ENCODE measurements around the gene SMAD6.
"Not testable (repeated sequence)": the region's sequence is repeated elsewhere in the genome, so short reads cannot be mapped to it uniquely, and the experiment has no call there.

The SMAD6 gene

GRCh38 chr15:66827039-66827697 is 125.1 kb downstream of the SMAD6 start:
- no peaks in the 10 kb centered on the region for H3K36me3 ChIP-seq (ENCODE audit: control insufficient read depth, low read length)
- TF ChIP-seq CTCF (IDR thresholded peaks at IDR 0.05; ENCODE audit: low read depth, low read length, poor library complexity, severe bottlenecking) (no peak), EZH2phosphoT487 (IDR thresholded peaks at IDR 0.05; ENCODE audit: borderline replicate concordance, low read length) (no peak)
- no peak overlapping the region for H3K27ac ChIP-seq (ENCODE audit: low read depth, low read length)
- H3F3A ChIP-seq (ENCODE audit: control insufficient read depth, insufficient read depth), result no peaks in the 10 kb centered on the region
- no peaks in the 10 kb centered on the region for H4K20me1 ChIP-seq (ENCODE audit: control insufficient read depth, insufficient read depth, low read depth, low read length)
- 0 out of 2 replicates have a peak, but pooled peaks cover 2% of the 10 kb centered on the region for H3K27me3 ChIP-seq (ENCODE audit: control insufficient read depth, low read length)
- H3K79me2 ChIP-seq (ENCODE audit: control insufficient read depth, low read length), result no peaks in the 10 kb centered on the region
- H3K9me2 ChIP-seq (replicated peaks; ENCODE audit: control insufficient read depth, low read length), result no peaks in the 10 kb centered on the region
- H3K4me1 ChIP-seq (ENCODE audit: control insufficient read depth, low read length), result peaks cover 4% of the 10 kb centered on the region
- no peak overlapping the region for H3K4me3 ChIP-seq (ENCODE audit: low read length)
- H3K9me3 ChIP-seq (ENCODE audit: control insufficient read depth, insufficient read depth, low read length), result no peaks in the 10 kb centered on the region
- no peak overlapping the region for H3K4me2 ChIP-seq (ENCODE audit: low read length)

- Histone ChIP-seq H3K9me2 (replicated peaks; ENCODE audit: control insufficient read depth, low read length) (no peaks in the 10 kb centered on the region), H3K36me3 (ENCODE audit: control insufficient read depth, low read length) (no peaks in the 10 kb centered on the region), H3K9me3 (ENCODE audit: control insufficient read depth, insufficient read depth, low read length) (no peaks in the 10 kb centered on the region), H3K27ac (ENCODE audit: low read depth, low read length) (no peak overlapping the region), H3K4me1 (ENCODE audit: control insufficient read depth, low read length) (peaks cover 9% of the 10 kb centered on the region), H3K27me3 (ENCODE audit: control insufficient read depth, low read length) (0 out of 2 replicates have a peak, but pooled peaks cover 2% of the 10 kb centered on the region), H3K4me2 (ENCODE audit: low read length) (no peak overlapping the region), H3K4me3 (ENCODE audit: low read length) (no peak overlapping the region), H4K20me1 (ENCODE audit: control insufficient read depth, insufficient read depth, low read depth, low read length) (no peaks in the 10 kb centered on the region), H3F3A (ENCODE audit: control insufficient read depth, insufficient read depth) (no peaks in the 10 kb centered on the region), H3K79me2 (ENCODE audit: control insufficient read depth, low read length) (no peaks in the 10 kb centered on the region)
- TF ChIP-seq EZH2phosphoT487 (IDR thresholded peaks at IDR 0.05; ENCODE audit: borderline replicate concordance, low read length) (no peak), CTCF (IDR thresholded peaks at IDR 0.05; ENCODE audit: low read depth, low read length, poor library complexity, severe bottlenecking) (no peak)
Measured at GRCh38 chr15:66827698-66828055, 125.6 kb downstream of the SMAD6 start.

- not testable (repeated sequence) for H3K79me2 ChIP-seq (ENCODE audit: control insufficient read depth, low read length); H3K36me3 ChIP-seq (ENCODE audit: control insufficient read depth, low read length); H3K27me3 ChIP-seq (ENCODE audit: control insufficient read depth, low read length); H3K4me2 ChIP-seq (ENCODE audit: low read length); H4K20me1 ChIP-seq (ENCODE audit: control insufficient read depth, insufficient read depth, low read depth, low read length); H3K27ac ChIP-seq (ENCODE audit: low read depth, low read length); H3K9me3 ChIP-seq (ENCODE audit: control insufficient read depth, insufficient read depth, low read length); H3K4me3 ChIP-seq (ENCODE audit: low read length); H3K9me2 ChIP-seq (replicated peaks; ENCODE audit: control insufficient read depth, low read length); H3F3A ChIP-seq (ENCODE audit: control insufficient read depth, insufficient read depth)
- H3K4me1 ChIP-seq (ENCODE audit: control insufficient read depth, low read length), result peaks cover 22% of the 10 kb centered on the region
Measured at GRCh38 chr15:66828817-66829541, 126.9 kb downstream of the SMAD6 start.

- Histone ChIP-seq H3K27me3 (ENCODE audit: control insufficient read depth, low read length) (0 out of 2 replicates have a peak, but pooled peaks cover 2% of the 10 kb centered on the region), H3K9me2 (replicated peaks; ENCODE audit: control insufficient read depth, low read length) (no peaks in the 10 kb centered on the region), H4K20me1 (ENCODE audit: control insufficient read depth, insufficient read depth, low read depth, low read length) (no peaks in the 10 kb centered on the region), H3K79me2 (ENCODE audit: control insufficient read depth, low read length) (no peaks in the 10 kb centered on the region), H3F3A (ENCODE audit: control insufficient read depth, insufficient read depth) (peaks cover 5% of the 10 kb centered on the region; the same call in 1 of the 2 replicates), H3K27ac (ENCODE audit: low read depth, low read length) (no peak overlapping the region), H3K4me2 (ENCODE audit: low read length) (no peak overlapping the region), H3K4me3 (ENCODE audit: low read length) (no peak overlapping the region), H3K36me3 (ENCODE audit: control insufficient read depth, low read length) (no peaks in the 10 kb centered on the region), H3K9me3 (ENCODE audit: control insufficient read depth, insufficient read depth, low read length) (no peaks in the 10 kb centered on the region), H3K4me1 (ENCODE audit: control insufficient read depth, low read length) (peaks cover 28% of the 10 kb centered on the region)
- TF ChIP-seq CTCF (IDR thresholded peaks at IDR 0.05; ENCODE audit: low read depth, low read length, poor library complexity, severe bottlenecking), result no peak
- no peak for TF ChIP-seq EZH2phosphoT487 (IDR thresholded peaks at IDR 0.05; ENCODE audit: borderline replicate concordance, low read length)
Measured at GRCh38 chr15:66829551-66830121, 127.6 kb downstream of the SMAD6 start.

Measured in DOHH2 (cell line).